RPMI8226 (cell line): ENCODE data around the gene RNF25.

Source experiments
- DNase-seq: peaks from one replicate; pipeline ENCODE4 v3.0.0-alpha.2; 2015

The RNF25 gene

GRCh38 chr2:218679119-218679518, 7.3 kb upstream of the RNF25 start:
- DNase-seq, result no peak

- DNase-seq, result no peak
These were observed 627 bp downstream of the RNF25 start for GRCh38 chr2:218671097-218671653.

- DNase-seq, result no peak
These were observed 7.1 kb downstream of the RNF25 start for GRCh38 chr2:218664653-218665052.

GRCh38 chr2:218663901-218664300, 7.9 kb downstream of the RNF25 start:
- no peak for DNase-seq

- no peak for DNase-seq
These were observed 9.0 kb downstream of the RNF25 start for GRCh38 chr2:218662827-218663226.

GRCh38 chr2:218662377-218662776, 9.4 kb downstream of the RNF25 start:
- no peak for DNase-seq

- DNase-seq, result no peak
These were observed 11.8 kb downstream of the RNF25 start for GRCh38 chr2:218659988-218660358.

- peak; percentile 91 for DNase-seq
These were observed 12.4 kb downstream of the RNF25 start, which contains the start of the genes BCS1L and ZNF142 for GRCh38 chr2:218659258-218659987. TSS of gene BCS1L (plus strand) at chr2:218659683. CDS start at chr2:218660988, 1,305 bp downstream. TSS of gene ZNF142 (minus strand) at chr2:218659623. CDS start at chr2:218656429, 3,194 bp downstream.

- DNase-seq, result peak; percentile 76
These were observed 13.0 kb downstream of the RNF25 start for GRCh38 chr2:218658671-218659257.

- no peak for DNase-seq
These were observed 16.1 kb downstream of the RNF25 start for GRCh38 chr2:218655751-218656150.

- no peak for DNase-seq
These were observed 23.1 kb downstream of the RNF25 start for GRCh38 chr2:218648787-218649100.

GRCh38 chr2:218648088-218648786, 23.6 kb downstream of the RNF25 start:
- peak; percentile 57 for DNase-seq

GRCh38 chr2:218645126-218645525, 26.7 kb downstream of the RNF25 start:
- no peak for DNase-seq

GRCh38 chr2:218644721-218645120, 27.1 kb downstream of the RNF25 start:
- no peak for DNase-seq

- DNase-seq, result no peak
These were observed 28.0 kb downstream of the RNF25 start for GRCh38 chr2:218643751-218644310.

- DNase-seq, result no peak
These were observed 29.0 kb downstream of the RNF25 start for GRCh38 chr2:218642786-218643185.

GRCh38 chr2:218642121-218642656, 29.6 kb downstream of the RNF25 start:
- DNase-seq, result no peak

GRCh38 chr2:218638372-218638771, 33.4 kb downstream of the RNF25 start:
- DNase-seq, result no peak

- no peak for DNase-seq
These were observed 36.1 kb downstream of the RNF25 start for GRCh38 chr2:218635719-218636118.

- no peak for DNase-seq
These were observed 40.0 kb downstream of the RNF25 start for GRCh38 chr2:218631837-218632236.

- DNase-seq, result no peak
These were observed 43.9 kb downstream of the RNF25 start for GRCh38 chr2:218627939-218628338.

- no peak for DNase-seq
These were observed 45.4 kb downstream of the RNF25 start for GRCh38 chr2:218626369-218626768.

- DNase-seq, result no peak
These were observed 48.5 kb downstream of the RNF25 start for GRCh38 chr2:218623366-218623705.
